BJ (cell line): Measurements from ENCODE around the gene SPTBN1. TPM values are rescaled to one million over a fixed set of nuclear protein-coding genes. Genes with fewer than 3 reads are reported as not detected.

Experiments used
- CTCF ChIA-PET: fragments of 350-600 bp; formaldehyde crosslinking; extraction: SDS; loops from one replicate; lab custom pipeline; 2021; ENCODE audit warnings: antibody characterized with exemption, inconsistent platforms; lab: Yijun Ruan, JAX
- POLR2A ChIA-PET: fragments of 300-600 bp; sonication (Branson Sonifier 250); formaldehyde crosslinking; extraction: SDS; loops from one replicate; lab custom pipeline; 2021; ENCODE audit warnings: antibody characterized with exemption; lab: Charles Lee
- DNase-seq: peaks from one replicate; pipeline ENCODE4 v3.0.0-alpha.2; 2011; ENCODE audit warnings: low read depth
- H3K27me3 ChIP-seq: 2 replicates; pipeline ENCODE4 v1.6.0; 2011; ENCODE audit warnings: low read length; ENCODE audit not compliant: control insufficient read depth, insufficient read depth
- H3K36me3 ChIP-seq: 2 replicates; pipeline ENCODE4 v1.5.1; 2011; ENCODE audit warnings: low read length; ENCODE audit not compliant: control insufficient read depth, insufficient read depth
- H3K4me3 ChIP-seq: 2 replicates; pipeline ENCODE4 v1.5.1; 2011; ENCODE audit warnings: low read depth, mild to moderate bottlenecking, control low read depth, low read length
- CTCF ChIP-seq: IDR thresholded peaks from 2 replicates; pipeline ENCODE4 v1.5.1; 2011; ENCODE audit warnings: low read depth, mild to moderate bottlenecking, control low read depth, inconsistent platforms, low read length, moderate library complexity; ENCODE audit not compliant: insufficient read depth
- polyA plus RNA-seq: library from polyadenylated mRNA; depleted of rRNA; stranded (reverse); fragments of >200 nt; gene quantifications from 2 replicates; pipeline ENCODE4 v1.2.3, GENCODE V29; 2011

The SPTBN1 gene
- polyA plus RNA-seq, 1 experiment = 33.8 TPM

GRCh38 chr2:54429054-54429453, 27.1 kb upstream of the SPTBN1 start:
- no peak for TF ChIP-seq CTCF
- CTCF ChIA-PET = no interaction called here
- no peaks in the 10 kb centered on the region for H3K36me3 ChIP-seq

GRCh38 chr2:54429811-54430551, 26.1 kb upstream of the SPTBN1 start:
- CTCF ChIA-PET = no interaction called here
- POLR2A ChIA-PET = no interaction called here
- H3K4me3 ChIP-seq = no peak overlapping the region
- H3K27me3 ChIP-seq = no peaks in the 10 kb centered on the region; the same call in 1 of the 2 replicates
- H3K36me3 ChIP-seq = no peaks in the 10 kb centered on the region
- TF ChIP-seq CTCF = no peak
- no peak for DNase-seq

More at GRCh38 chr2:54429054-54429453, 27.1 kb upstream of the SPTBN1 start:
- Histone ChIP-seq H3K27me3 (peaks cover 3% of the 10 kb centered on the region), H3K4me3 (no peak overlapping the region)
- no peak for DNase-seq
- POLR2A ChIA-PET = no interaction called here

GRCh38 chr2:54430649-54431048, 25.5 kb upstream of the SPTBN1 start:
- no peak for TF ChIP-seq CTCF
- CTCF ChIA-PET = no interaction called here
- POLR2A ChIA-PET = no interaction called here

GRCh38 chr2:54432251-54433015, 23.7 kb upstream of the SPTBN1 start:
- CTCF ChIA-PET = interaction anchor here (1.4 kb wide), 1 partner anchor 9 kb away, joined by 3 read pairs; no protein-coding TSS in a partner anchor
- TF ChIP-seq CTCF = no peak
- Histone ChIP-seq H3K4me3 (no peak overlapping the region), H3K27me3 (no peaks in the 10 kb centered on the region; the same call in 1 of the 2 replicates), H3K36me3 (no peaks in the 10 kb centered on the region)
- POLR2A ChIA-PET = no interaction called here
- no peak for DNase-seq

More at GRCh38 chr2:54430649-54431048, 25.5 kb upstream of the SPTBN1 start:
- H3K36me3 ChIP-seq = no peaks in the 10 kb centered on the region
- H3K4me3 ChIP-seq = no peak overlapping the region
- H3K27me3 ChIP-seq = no peaks in the 10 kb centered on the region; the same call in 1 of the 2 replicates
- DNase-seq = no peak

GRCh38 chr2:54434229-54434628, 21.9 kb upstream of the SPTBN1 start:
- Histone ChIP-seq H3K36me3 (no peaks in the 10 kb centered on the region), H3K4me3 (no peak overlapping the region), H3K27me3 (no peaks in the 10 kb centered on the region; the same call in 1 of the 2 replicates)
- POLR2A ChIA-PET = no interaction called here
- no peak for DNase-seq
- CTCF ChIA-PET = interaction anchor here (0.6 to 1.8 kb wide), 6 partner anchors 8 to 243 kb away, joined by 3 to 5 read pairs (median 3); no protein-coding TSS in a partner anchor
- TF ChIP-seq CTCF = no peak
